PC-3 (cell line): ENCODE measurements around the gene MED12.

Experiments used
- CTCF ChIP-seq: fragments of 300-600 bp; sonication (generic); conservative IDR thresholded peaks from 2 replicates; pipeline ENCODE4 v1.5.1; 2017; ENCODE audit warnings: antibody characterized with exemption, low read depth, mild to moderate bottlenecking, low read length
- EZH2 ChIP-seq: fragments of 300-600 bp; sonication (generic); IDR thresholded peaks from one replicate; pipeline ENCODE4 v1.6.1; 2017; ENCODE audit warnings: antibody characterized with exemption, mild to moderate bottlenecking, low read length; ENCODE audit not compliant: unreplicated experiment
- EZH2phosphoT487 ChIP-seq: fragments of 300-600 bp; sonication (generic); IDR thresholded peaks from 2 replicates; pipeline ENCODE4 v1.6.1; 2018; ENCODE audit warnings: mild to moderate bottlenecking, antibody characterized with exemption, low read length, borderline replicate concordance

DNA sequence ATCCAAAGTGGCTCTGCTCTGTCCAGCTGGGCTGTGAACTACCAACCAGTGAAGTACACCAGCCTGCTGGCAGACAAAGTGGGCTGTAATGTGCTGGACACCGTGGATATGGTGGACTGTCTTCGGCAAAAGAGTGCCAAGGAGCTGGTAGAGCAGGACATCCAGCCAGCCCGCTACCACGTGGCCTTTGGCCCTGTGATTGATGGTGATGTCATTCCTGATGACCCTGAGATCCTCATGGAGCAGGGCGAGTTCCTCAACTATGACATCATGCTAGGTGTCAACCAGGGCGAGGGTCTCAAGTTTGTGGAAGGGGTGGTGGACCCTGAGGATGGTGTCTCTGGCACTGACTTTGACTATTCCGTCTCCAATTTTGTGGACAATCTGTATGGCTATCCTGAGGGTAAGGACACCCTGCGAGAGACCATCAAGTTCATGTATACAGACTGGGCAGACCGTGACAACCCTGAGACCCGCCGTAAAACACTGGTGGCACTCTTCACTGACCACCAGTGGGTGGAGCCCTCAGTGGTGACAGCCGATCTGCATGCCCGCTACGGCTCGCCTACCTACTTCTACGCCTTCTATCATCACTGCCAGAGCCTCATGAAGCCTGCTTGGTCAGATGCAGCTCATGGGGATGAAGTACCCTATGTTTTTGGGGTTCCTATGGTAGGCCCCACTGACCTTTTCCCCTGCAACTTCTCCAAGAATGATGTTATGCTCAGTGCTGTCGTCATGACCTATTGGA, 48.8 kb downstream of the MED12 start:
- TF ChIP-seq CTCF, result no peak
- TF ChIP-seq EZH2phosphoT487, result no peak
- no peak for TF ChIP-seq EZH2
